HEK293T (cell line): ENCODE results near the gene LARP1B.

Experiments
- FOXM1 ChIP-seq: fragments of 450-650 bp; IDR thresholded peaks from 2 replicates; pipeline ENCODE4 v1.6.1; 2017; ENCODE audit warnings: mild to moderate bottlenecking, borderline replicate concordance
- SUZ12 ChIP-seq: fragments of 450-650 bp; IDR thresholded peaks from 2 replicates; pipeline ENCODE4 v1.6.1; 2016; ENCODE audit warnings: mild to moderate bottlenecking

DNA sequence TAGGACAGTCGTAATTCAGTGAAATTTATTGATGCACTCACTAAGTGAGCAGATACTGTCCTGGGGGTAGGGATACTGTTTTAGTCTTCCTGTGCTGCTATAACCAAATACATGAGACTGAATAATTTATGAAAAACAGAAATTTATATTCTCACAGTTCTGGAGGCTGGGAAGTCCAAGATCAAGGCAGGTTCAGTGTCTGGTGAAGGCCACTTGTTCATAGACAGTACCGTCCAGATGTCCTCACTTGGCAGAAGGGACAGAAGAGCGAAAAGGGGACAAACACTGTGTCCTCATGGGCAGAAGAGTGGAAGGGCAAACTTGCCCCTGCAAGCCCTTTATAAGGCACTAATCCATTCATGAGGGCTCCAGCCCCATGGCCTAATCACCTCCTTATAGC lies 180.9 kb downstream of the LARP1B start:
- no peak for TF ChIP-seq SUZ12
- TF ChIP-seq FOXM1 = no peak
